IMR-90 (cell line): ENCODE measurements around the gene BCAP31. TPM values are rescaled to one million over a fixed set of nuclear protein-coding genes. Genes with fewer than 3 reads are reported as not detected.

Source experiments
- ATAC-seq: fragments of 200-7000 bp; cut with Tn5 transposase; 2 replicates; pipeline ENCODE4 v1.9.1; 2020; ENCODE audit warnings: low read depth, mild to moderate bottlenecking, moderate library complexity
- BruUV-seq: library from RNA; stranded (reverse); fragments of 400-500 nt; replicated peaks from 2 replicates; lab custom pipeline; 2021; lab: Mats Ljungman, UMichigan
- CTCF ChIA-PET: fragments of 300-600 bp; formaldehyde crosslinking; extraction: SDS; loops from one replicate; lab custom pipeline; 2021; ENCODE audit warnings: antibody characterized with exemption; lab: Yijun Ruan, JAX
- POLR2A ChIA-PET: fragments of 300-600 bp; sonication (Branson Sonifier 250); formaldehyde crosslinking; loops from one replicate; lab custom pipeline; 2022; ENCODE audit warnings: antibody characterized with exemption; ENCODE audit not compliant: unreplicated experiment; lab: Charles Lee
- DNase-seq: peaks from one replicate; pipeline ENCODE4 v3.0.0; 2013
- H2AFZ ChIP-seq: replicated peaks from 2 replicates; pipeline ENCODE3; 2013; ENCODE audit warnings: low read length, mild to moderate bottlenecking; ENCODE audit not compliant: poor library complexity
- H2AK5ac ChIP-seq: 2 replicates; pipeline ENCODE4 v1.6.1; 2013; ENCODE audit warnings: low read depth, low read length, inconsistent platforms
- H2AK9ac ChIP-seq: replicated peaks from 2 replicates; pipeline ENCODE3; 2013; ENCODE audit warnings: mild to moderate bottlenecking, low read depth, low read length, moderate library complexity; ENCODE audit not compliant: poor library complexity
- H2BK120ac ChIP-seq: 2 replicates; pipeline ENCODE4 v1.6.1; 2013; ENCODE audit warnings: low read depth, low read length, inconsistent platforms
- H2BK15ac ChIP-seq: 3 replicates; pipeline ENCODE4 v1.6.1; 2013; ENCODE audit warnings: low read depth, low read length, inconsistent platforms
- H2BK20ac ChIP-seq: 2 replicates; pipeline ENCODE4 v1.6.1; 2013; ENCODE audit warnings: low read depth, mild to moderate bottlenecking, inconsistent platforms, low read length, moderate library complexity
- H2BK5ac ChIP-seq: 2 replicates; pipeline ENCODE4 v1.6.1; 2013; ENCODE audit warnings: mild to moderate bottlenecking, low read depth, low read length, inconsistent platforms; ENCODE audit not compliant: poor library complexity, severe bottlenecking
- H3K14ac ChIP-seq: replicated peaks from 2 replicates; pipeline ENCODE4 v1.6.1; 2013; ENCODE audit warnings: low read depth, low read length, inconsistent platforms
- H3K18ac ChIP-seq: 2 replicates; pipeline ENCODE4 v1.6.1; 2013; ENCODE audit warnings: low read depth, low read length, control low read depth
- H3K23ac ChIP-seq: 2 replicates; pipeline ENCODE4 v1.6.1; 2013; ENCODE audit warnings: low read depth, low read length, inconsistent platforms
- H3K27ac ChIP-seq: 2 replicates; pipeline ENCODE4 v1.5.1; 2013; ENCODE audit warnings: mild to moderate bottlenecking, control low read depth, low read length; ENCODE audit not compliant: insufficient read depth
- H3K27me3 ChIP-seq: 2 replicates; pipeline ENCODE4 v1.6.1; 2013; ENCODE audit warnings: low read length; ENCODE audit not compliant: control insufficient read depth, insufficient read depth
- H3K36me3 ChIP-seq: 2 replicates; pipeline ENCODE4 v1.6.1; 2013; ENCODE audit warnings: low read length, mixed read lengths; ENCODE audit not compliant: control insufficient read depth, insufficient read depth
- H3K4ac ChIP-seq: 2 replicates; pipeline ENCODE4 v1.6.1; 2013; ENCODE audit warnings: low read depth, low read length, inconsistent platforms
- H3K4me1 ChIP-seq: 2 replicates; pipeline ENCODE4 v1.6.1; 2013; ENCODE audit warnings: low read length, mixed read lengths; ENCODE audit not compliant: control insufficient read depth, insufficient read depth
- H3K4me2 ChIP-seq: 2 replicates; pipeline ENCODE4 v1.6.1; 2013; ENCODE audit warnings: low read depth, mild to moderate bottlenecking, control low read depth, low read length, moderate library complexity
- H3K4me3 ChIP-seq: 2 replicates; pipeline ENCODE4 v1.5.1; 2013; ENCODE audit warnings: low read depth, mild to moderate bottlenecking, control low read depth, low read length, moderate library complexity; ENCODE audit not compliant: insufficient read depth
- H3K56ac ChIP-seq: 2 replicates; pipeline ENCODE4 v1.6.1; 2013; ENCODE audit warnings: low read length, inconsistent platforms; ENCODE audit not compliant: insufficient read depth; ENCODE audit errors: extremely low read depth
- H3K79me1 ChIP-seq, 2 experiments: 2 replicates each; pipeline ENCODE4 v1.6.1; 2013; ENCODE audit warnings: low read length in 2 of 2, inconsistent platforms in 1 of 2, low read depth in 1 of 2
- H3K9ac ChIP-seq: 2 replicates; pipeline ENCODE4 v1.6.1; 2013; ENCODE audit warnings: low read depth, low read length, control low read depth
- H3K9me1 ChIP-seq: 2 replicates; pipeline ENCODE4 v1.6.1; 2013; ENCODE audit warnings: low read length, inconsistent platforms; ENCODE audit not compliant: insufficient read depth
- H3K9me3 ChIP-seq: 2 replicates; pipeline ENCODE4 v1.6.1; 2013; ENCODE audit warnings: low read length; ENCODE audit not compliant: control insufficient read depth, insufficient read depth
- H4K20me1 ChIP-seq: 2 replicates; pipeline ENCODE4 v1.6.1; 2013; ENCODE audit warnings: low read length, inconsistent platforms; ENCODE audit not compliant: insufficient read depth
- H4K5ac ChIP-seq: 2 replicates; pipeline ENCODE4 v1.6.1; 2013; ENCODE audit warnings: mild to moderate bottlenecking, low read depth, low read length, control low read depth
- H4K8ac ChIP-seq, 2 experiments: 2 replicates each; pipeline ENCODE4 v1.6.1; 2013; ENCODE audit warnings: low read depth in 2 of 2, low read length in 2 of 2, control low read depth in 1 of 2, inconsistent platforms in 1 of 2
- H4K91ac ChIP-seq: 2 replicates; pipeline ENCODE4 v1.6.1; 2013; ENCODE audit warnings: low read depth, low read length, inconsistent platforms; ENCODE audit not compliant: insufficient read depth
- BHLHE40 ChIP-seq: fragments of 150-350 bp; IDR thresholded peaks from 2 replicates; pipeline ENCODE4 v1.6.1; 2016; ENCODE audit warnings: mild to moderate bottlenecking, low read depth, low read length
- CEBPB ChIP-seq: IDR thresholded peaks from 2 replicates; pipeline ENCODE4 v1.6.1; 2012; ENCODE audit warnings: low read depth, low read length, improper control_type of control experiment
- CHD1 ChIP-seq: IDR thresholded peaks from 2 replicates; pipeline ENCODE4 v1.6.1; 2012; ENCODE audit warnings: low read depth, low read length, improper control_type of control experiment
- CTCF ChIP-seq: conservative IDR thresholded peaks from 2 replicates; pipeline ENCODE4 v1.5.1; 2012; ENCODE audit warnings: mild to moderate bottlenecking, low read depth, low read length, improper control_type of control experiment
- FOS ChIP-seq: fragments of 150-350 bp; IDR thresholded peaks from 2 replicates; pipeline ENCODE4 v1.6.1; 2016; ENCODE audit warnings: low read depth, low read length
- MAFK ChIP-seq: IDR thresholded peaks from 2 replicates; pipeline ENCODE4 v1.6.1; 2012; ENCODE audit warnings: low read depth, low read length, improper control_type of control experiment
- MAZ ChIP-seq: IDR thresholded peaks from 2 replicates; pipeline ENCODE4 v1.6.1; 2012; ENCODE audit warnings: low read depth, mild to moderate bottlenecking, low read length, improper control_type of control experiment, moderate library complexity, borderline replicate concordance
- MXI1 ChIP-seq: IDR thresholded peaks from 2 replicates; pipeline ENCODE4 v1.6.1; 2012; ENCODE audit warnings: low read depth, mild to moderate bottlenecking, low read length, moderate library complexity, borderline replicate concordance
- NFE2L2 ChIP-seq: fragments of 150-350 bp; IDR thresholded peaks from 2 replicates; pipeline ENCODE4 v1.6.1; 2016; ENCODE audit warnings: low read depth, mild to moderate bottlenecking, low read length
- POLR2A ChIP-seq: IDR thresholded peaks from 2 replicates; pipeline ENCODE4 v1.6.1; 2012; ENCODE audit warnings: mild to moderate bottlenecking, low read depth, low read length
- RAD21 ChIP-seq: IDR thresholded peaks from 2 replicates; pipeline ENCODE4 v1.6.1; 2012; ENCODE audit warnings: low read length, improper control_type of control experiment
- RFX5 ChIP-seq: IDR thresholded peaks from 2 replicates; pipeline ENCODE4 v1.8.0; 2012; ENCODE audit warnings: low read depth, mild to moderate bottlenecking, low read length, moderate library complexity
- SMC3 ChIP-seq: fragments of 150-350 bp; IDR thresholded peaks from 2 replicates; pipeline ENCODE4 v1.6.1; 2016; ENCODE audit warnings: low read depth, mild to moderate bottlenecking, antibody characterized with exemption, low read length, moderate library complexity
- USF2 ChIP-seq: fragments of 150-350 bp; IDR thresholded peaks from 2 replicates; pipeline ENCODE4 v1.6.1; 2017; ENCODE audit warnings: mild to moderate bottlenecking, antibody characterized with exemption, low read length, low read depth
- WGBS, 2 experiments: methylation state at CpG; one replicate each; pipeline versions ENCODE4 v1.1.5 to v1.1.7; 2013; ENCODE audit warnings: missing lambda C conversion rate in 2 of 2; ENCODE audit not compliant: insufficient read length in 1 of 2; ENCODE audit errors: extremely low coverage in 2 of 2; 5-methylcytosine and 5-hydroxymethylcytosine counted together
- dilution Hi-C: fragments of 300-500 bp; cut with HindIII; formaldehyde crosslinking; loops from one replicate; pipeline ENCODE4 v1.14.3; 2018; ENCODE audit warnings: low sequenced_read_pairs; ENCODE audit not compliant: unreplicated experiment
- in situ Hi-C: fragments of 300-500 bp; cut with MboI; formaldehyde crosslinking; loops from 3 replicates; pipeline ENCODE4 v1.14.3; 2019; ENCODE audit warnings: low sequenced_read_pairs, inconsistent platforms, mixed read lengths
- intact Hi-C: fragments of 100-400 bp; cut with micrococcal nuclease; formaldehyde crosslinking; loops from 2 replicates; pipeline ENCODE4 v1.10.0; 2022
- polyA plus RNA-seq, 3 experiments: library from polyadenylated mRNA; depleted of rRNA; stranded (reverse); fragments of >200 nt; gene quantifications; 2 replicates each; pipeline ENCODE4 v1.2.3, GENCODE V29; 2012; ENCODE audit warnings: low replicate concordance in 1 of 3
- total RNA-seq: library from RNA; depleted of rRNA; stranded (reverse); fragments of >200 nt; gene quantifications from 2 replicates; pipeline ENCODE4 v1.2.3, GENCODE V29; 2012

Gene BCAP31
- total and polyA plus RNA-seq, 2 of the 4 experiments (the other 2 are of a cell fraction) = 125 to 244 TPM

DNA sequence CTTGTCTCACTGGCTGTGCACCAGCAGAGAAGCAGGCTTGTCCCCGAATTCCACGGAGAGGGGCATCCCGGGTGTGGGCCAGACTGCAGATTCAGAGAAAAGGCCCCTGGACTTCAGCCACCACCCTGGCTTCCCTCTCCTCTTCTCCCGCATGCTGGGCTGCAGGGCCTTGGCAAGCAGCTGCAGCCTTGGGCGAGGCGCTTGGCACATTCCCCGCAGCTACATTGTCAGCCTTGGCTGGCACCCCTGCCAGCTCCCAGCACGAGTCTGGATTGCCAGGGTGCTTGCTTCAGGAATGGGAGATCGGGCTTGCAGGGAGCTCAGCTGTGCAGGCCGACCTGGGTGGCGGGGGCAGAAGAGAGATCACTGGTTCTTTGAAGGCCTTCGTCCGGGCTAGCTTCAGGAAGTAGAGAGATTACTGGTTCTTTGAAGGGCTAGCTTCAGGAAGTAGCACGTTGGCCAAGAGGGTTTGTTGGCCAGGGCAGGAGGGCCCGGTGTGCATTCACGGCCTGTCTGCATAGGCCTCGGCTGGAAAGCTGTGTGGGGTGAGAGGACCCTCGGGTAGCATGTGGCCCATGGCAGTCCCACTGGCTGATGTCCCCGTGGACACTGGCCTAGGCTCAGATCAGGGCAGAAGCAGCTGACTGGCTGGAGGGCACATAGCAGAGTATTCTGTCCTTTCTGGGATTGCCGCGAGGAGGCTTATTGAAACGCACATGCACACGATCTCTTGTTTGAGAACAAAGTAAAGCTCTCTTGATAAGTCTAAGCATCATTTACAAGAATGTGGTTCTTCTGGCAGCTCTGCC is 3.1 kb upstream of the BCAP31 start:
- peak overlapping the region; percentile 54 for H3K9ac ChIP-seq
- H3K14ac ChIP-seq = peak overlapping the region; percentile 54; the same call in 1 of the 2 replicates
- CTCF ChIA-PET = no interaction called here
- 69% methylated on average over 7 of the region's 23 CpGs; no CpG with 5 or more reads in 1 of the 2 experiments for WGBS, 2 experiments
- peaks cover 17% of the 10 kb centered on the region for H3K4me1 ChIP-seq
- POLR2A ChIA-PET = no interaction called here
- peaks cover 2% of the 10 kb centered on the region; the same call in 1 of the 2 replicates for H3K36me3 ChIP-seq
- in situ Hi-C loops = no loop called here
- H3K4ac ChIP-seq = peak overlapping the region; percentile 49
- intact Hi-C loops = no loop called here
- peak overlapping the region; percentile 75; the same call in 1 of the 2 replicates for H2BK120ac ChIP-seq
- ATAC-seq = no peak
- H4K5ac ChIP-seq = peak overlapping the region; percentile 56; the same call in 1 of the 2 replicates
- peak overlapping the region; percentile 38 for H4K91ac ChIP-seq
- peak overlapping the region; percentile 14; the same call in 1 of the 2 replicates for H3K4me3 ChIP-seq
- peak overlapping the region; percentile 85 for H2AK9ac ChIP-seq
- H2BK5ac ChIP-seq = peak overlapping the region; percentile 85
- peak overlapping the region; percentile 71 for H2AFZ ChIP-seq
- peak overlapping the region; percentile 23; the same call in 1 of the 2 replicates for H2AK5ac ChIP-seq
- no peaks in the 10 kb centered on the region; the same call in 1 of the 2 replicates for H3K9me3 ChIP-seq
- no TSS peak for BruUV-seq
- H3K56ac ChIP-seq = no peak overlapping the region
- H3K18ac ChIP-seq = no peak overlapping the region; the same call in 1 of the 2 replicates
- peak overlapping the region; percentile 71 for H3K27ac ChIP-seq
- no peak overlapping the region for H2BK15ac ChIP-seq
- H3K9me1 ChIP-seq = 0 out of 2 replicates have a peak, but pooled peaks cover 5% of the 10 kb centered on the region
- peak overlapping the region; percentile 83 to 85; a peak in 2 of 4 replicates for H4K8ac ChIP-seq
- dilution Hi-C loops = no loop called here
- no peaks in the 10 kb centered on the region for H3K27me3 ChIP-seq
- DNase-seq = no peak
- no peak overlapping the region for H2BK20ac ChIP-seq
- peaks cover 0 to 27% of the 10 kb centered on the region in 2 experiments; a peak in 2 of 4 replicates for H3K79me1 ChIP-seq
- no peak overlapping the region for H3K23ac ChIP-seq
- H3K4me2 ChIP-seq = peak overlapping the region; percentile 71
- H4K20me1 ChIP-seq = peaks cover 14% of the 10 kb centered on the region
- TF ChIP-seq FOS (no peak), CHD1 (no peak), NFE2L2 (no peak), SMC3 (no peak), USF2 (no peak), POLR2A (no peak), CEBPB (no peak), MAZ (no peak), BHLHE40 (no peak), CTCF (no peak), RFX5 (no peak), RAD21 (no peak), MXI1 (no peak), MAFK (no peak)
